Panc1 (cell line): ENCODE measurements around the gene UBASH3A.

Source experiments
- POLR2AphosphoS5 ChIP-seq: IDR thresholded peaks from 2 replicates; pipeline ENCODE4 v1.6.1; 2012; ENCODE audit warnings: mild to moderate bottlenecking, low read depth, low read length, moderate library complexity
- TF ChIP-seq, protein P1 (sequence below): fragments of 450-650 bp; IDR thresholded peaks from 2 replicates; pipeline ENCODE4 v1.5.1; 2017; ENCODE audit warnings: mild to moderate bottlenecking
- TF ChIP-seq, protein P2 (sequence below), 2 experiments: IDR thresholded peaks; 2 replicates each; pipeline ENCODE4 v1.6.1; 2011 to 2012; ENCODE audit warnings: low read depth in 2 of 2, control low read depth in 1 of 2, low read length in 1 of 2, mild to moderate bottlenecking in 1 of 2, moderate library complexity in 1 of 2; ENCODE audit not compliant: insufficient read depth in 1 of 2

DNA sequence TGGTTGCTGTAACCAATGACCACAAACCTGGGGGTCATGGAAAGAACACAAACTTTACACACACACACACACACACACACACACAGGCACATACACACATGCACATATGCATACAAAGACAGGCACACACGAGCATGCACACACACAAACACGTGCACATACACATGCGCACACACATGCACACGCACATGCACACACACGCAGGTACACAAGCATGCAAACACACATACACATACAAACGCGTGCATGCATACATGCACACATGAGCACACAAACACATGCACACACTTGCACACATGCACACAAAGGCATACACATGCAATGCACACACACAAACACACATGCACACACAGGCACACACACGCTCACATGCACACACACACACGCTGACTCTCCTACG lies 44.0 kb downstream of the UBASH3A start:
- TF ChIP-seq, protein P1, sequence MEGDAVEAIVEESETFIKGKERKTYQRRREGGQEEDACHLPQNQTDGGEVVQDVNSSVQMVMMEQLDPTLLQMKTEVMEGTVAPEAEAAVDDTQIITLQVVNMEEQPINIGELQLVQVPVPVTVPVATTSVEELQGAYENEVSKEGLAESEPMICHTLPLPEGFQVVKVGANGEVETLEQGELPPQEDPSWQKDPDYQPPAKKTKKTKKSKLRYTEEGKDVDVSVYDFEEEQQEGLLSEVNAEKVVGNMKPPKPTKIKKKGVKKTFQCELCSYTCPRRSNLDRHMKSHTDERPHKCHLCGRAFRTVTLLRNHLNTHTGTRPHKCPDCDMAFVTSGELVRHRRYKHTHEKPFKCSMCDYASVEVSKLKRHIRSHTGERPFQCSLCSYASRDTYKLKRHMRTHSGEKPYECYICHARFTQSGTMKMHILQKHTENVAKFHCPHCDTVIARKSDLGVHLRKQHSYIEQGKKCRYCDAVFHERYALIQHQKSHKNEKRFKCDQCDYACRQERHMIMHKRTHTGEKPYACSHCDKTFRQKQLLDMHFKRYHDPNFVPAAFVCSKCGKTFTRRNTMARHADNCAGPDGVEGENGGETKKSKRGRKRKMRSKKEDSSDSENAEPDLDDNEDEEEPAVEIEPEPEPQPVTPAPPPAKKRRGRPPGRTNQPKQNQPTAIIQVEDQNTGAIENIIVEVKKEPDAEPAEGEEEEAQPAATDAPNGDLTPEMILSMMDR: no peak
- TF ChIP-seq, protein P2, sequence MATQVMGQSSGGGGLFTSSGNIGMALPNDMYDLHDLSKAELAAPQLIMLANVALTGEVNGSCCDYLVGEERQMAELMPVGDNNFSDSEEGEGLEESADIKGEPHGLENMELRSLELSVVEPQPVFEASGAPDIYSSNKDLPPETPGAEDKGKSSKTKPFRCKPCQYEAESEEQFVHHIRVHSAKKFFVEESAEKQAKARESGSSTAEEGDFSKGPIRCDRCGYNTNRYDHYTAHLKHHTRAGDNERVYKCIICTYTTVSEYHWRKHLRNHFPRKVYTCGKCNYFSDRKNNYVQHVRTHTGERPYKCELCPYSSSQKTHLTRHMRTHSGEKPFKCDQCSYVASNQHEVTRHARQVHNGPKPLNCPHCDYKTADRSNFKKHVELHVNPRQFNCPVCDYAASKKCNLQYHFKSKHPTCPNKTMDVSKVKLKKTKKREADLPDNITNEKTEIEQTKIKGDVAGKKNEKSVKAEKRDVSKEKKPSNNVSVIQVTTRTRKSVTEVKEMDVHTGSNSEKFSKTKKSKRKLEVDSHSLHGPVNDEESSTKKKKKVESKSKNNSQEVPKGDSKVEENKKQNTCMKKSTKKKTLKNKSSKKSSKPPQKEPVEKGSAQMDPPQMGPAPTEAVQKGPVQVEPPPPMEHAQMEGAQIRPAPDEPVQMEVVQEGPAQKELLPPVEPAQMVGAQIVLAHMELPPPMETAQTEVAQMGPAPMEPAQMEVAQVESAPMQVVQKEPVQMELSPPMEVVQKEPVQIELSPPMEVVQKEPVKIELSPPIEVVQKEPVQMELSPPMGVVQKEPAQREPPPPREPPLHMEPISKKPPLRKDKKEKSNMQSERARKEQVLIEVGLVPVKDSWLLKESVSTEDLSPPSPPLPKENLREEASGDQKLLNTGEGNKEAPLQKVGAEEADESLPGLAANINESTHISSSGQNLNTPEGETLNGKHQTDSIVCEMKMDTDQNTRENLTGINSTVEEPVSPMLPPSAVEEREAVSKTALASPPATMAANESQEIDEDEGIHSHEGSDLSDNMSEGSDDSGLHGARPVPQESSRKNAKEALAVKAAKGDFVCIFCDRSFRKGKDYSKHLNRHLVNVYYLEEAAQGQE (IDR thresholded peaks at IDR 0.05; ENCODE audit: insufficient read depth in 1 of 2, low read depth in 2 of 2, low read length in 1 of 2): no peak
- no peak for TF ChIP-seq POLR2AphosphoS5
